Endodermal cell (in vitro differentiated cells): ENCODE data around the gene ECE1. TPM values are rescaled to one million over a fixed set of nuclear protein-coding genes. Genes with fewer than 3 reads are reported as not detected.
A peak's percentile ranks its signal among the peaks of the same experiment; 100 is the strongest.

Source experiments
- DNase-seq: peaks from one replicate; pipeline ENCODE4 v3.0.0-alpha.2; 2017
- H3K27ac ChIP-seq: 2 replicates; pipeline ENCODE4 v1.5.1; 2013; ENCODE audit warnings: mild to moderate bottlenecking, low read depth, low read length, moderate library complexity
- H3K27me3 ChIP-seq: 2 replicates; pipeline ENCODE4 v1.6.1; 2013; ENCODE audit warnings: mild to moderate bottlenecking, low read length, moderate library complexity; ENCODE audit not compliant: insufficient read depth, control insufficient read depth, poor library complexity, severe bottlenecking
- H3K36me3 ChIP-seq: 2 replicates; pipeline ENCODE4 v1.7.0; 2013; ENCODE audit warnings: mild to moderate bottlenecking, low read length, moderate library complexity; ENCODE audit not compliant: control insufficient read depth, insufficient read depth
- H3K4me1 ChIP-seq: one replicate; pipeline ENCODE4 v1.7.0; 2013; ENCODE audit warnings: low read length; ENCODE audit not compliant: control insufficient read depth, insufficient read depth
- H3K4me3 ChIP-seq: 2 replicates; pipeline ENCODE4 v1.5.1; 2013; ENCODE audit warnings: mild to moderate bottlenecking, low read length, moderate library complexity
- H3K9ac ChIP-seq: 2 replicates; pipeline ENCODE4 v1.6.1; 2013; ENCODE audit warnings: mild to moderate bottlenecking, low read length, moderate library complexity; ENCODE audit not compliant: poor library complexity, severe bottlenecking; ENCODE audit errors: extremely low read depth
- H3K9me3 ChIP-seq: 2 replicates; pipeline ENCODE4 v1.6.1; 2013; ENCODE audit warnings: mild to moderate bottlenecking, low read length, moderate library complexity; ENCODE audit not compliant: control insufficient read depth
- H3K27ac Mint-ChIP-seq: 2 replicates; pipeline ENCODE4 v1.8.0; 2020; ENCODE audit warnings: mixed read lengths
- H3K27me3 Mint-ChIP-seq: 2 replicates; pipeline ENCODE4 v1.8.0; 2021; ENCODE audit warnings: mild to moderate bottlenecking, mixed read lengths; ENCODE audit not compliant: insufficient read depth
- H3K36me3 Mint-ChIP-seq: 2 replicates; pipeline ENCODE4 v1.8.0; 2020; ENCODE audit warnings: low read depth, mixed read lengths
- H3K4me1 Mint-ChIP-seq: 2 replicates; pipeline ENCODE4 v1.8.0; 2020; ENCODE audit warnings: mixed read lengths
- H3K4me3 Mint-ChIP-seq: 2 replicates; pipeline ENCODE4 v1.8.0; 2020; ENCODE audit warnings: mild to moderate bottlenecking, moderate library complexity, mixed read lengths
- H3K9me3 Mint-ChIP-seq: 2 replicates; pipeline ENCODE4 v1.8.0; 2020; ENCODE audit warnings: mild to moderate bottlenecking, mixed read lengths
- CTCF ChIP-seq: fragments of 200-600 bp; sonication (generic); conservative IDR thresholded peaks from 2 replicates; pipeline ENCODE4 v1.5.0; 2021; ENCODE audit warnings: antibody characterized with exemption, mild to moderate bottlenecking
- WGBS, 2 experiments: methylation state at CpG; one replicate each; pipeline versions ENCODE4 v1.1.5 to v1.1.7; 2013; ENCODE audit warnings: missing lambda C conversion rate in 2 of 2, mixed read lengths in 1 of 2; ENCODE audit not compliant: insufficient coverage in 1 of 2, insufficient read length in 1 of 2; 5-methylcytosine and 5-hydroxymethylcytosine counted together
- total RNA-seq, 2 donors: library from RNA; stranded (reverse); fragmentation: NEBNext Ultra II Directional in 1 of 2; extraction: Animal tissue kit (Norgen Biotek cat#: 25700) in 1 of 2; gene quantifications; 2 replicates in 1 of 2; 3 replicates in 1 of 2; pipeline ENCODE4 v1.2.1, GENCODE V29; 2021

ECE1 gene
- total RNA-seq, 2 donors from 2014 or later = 47.8 to 57.9 TPM

DNA sequence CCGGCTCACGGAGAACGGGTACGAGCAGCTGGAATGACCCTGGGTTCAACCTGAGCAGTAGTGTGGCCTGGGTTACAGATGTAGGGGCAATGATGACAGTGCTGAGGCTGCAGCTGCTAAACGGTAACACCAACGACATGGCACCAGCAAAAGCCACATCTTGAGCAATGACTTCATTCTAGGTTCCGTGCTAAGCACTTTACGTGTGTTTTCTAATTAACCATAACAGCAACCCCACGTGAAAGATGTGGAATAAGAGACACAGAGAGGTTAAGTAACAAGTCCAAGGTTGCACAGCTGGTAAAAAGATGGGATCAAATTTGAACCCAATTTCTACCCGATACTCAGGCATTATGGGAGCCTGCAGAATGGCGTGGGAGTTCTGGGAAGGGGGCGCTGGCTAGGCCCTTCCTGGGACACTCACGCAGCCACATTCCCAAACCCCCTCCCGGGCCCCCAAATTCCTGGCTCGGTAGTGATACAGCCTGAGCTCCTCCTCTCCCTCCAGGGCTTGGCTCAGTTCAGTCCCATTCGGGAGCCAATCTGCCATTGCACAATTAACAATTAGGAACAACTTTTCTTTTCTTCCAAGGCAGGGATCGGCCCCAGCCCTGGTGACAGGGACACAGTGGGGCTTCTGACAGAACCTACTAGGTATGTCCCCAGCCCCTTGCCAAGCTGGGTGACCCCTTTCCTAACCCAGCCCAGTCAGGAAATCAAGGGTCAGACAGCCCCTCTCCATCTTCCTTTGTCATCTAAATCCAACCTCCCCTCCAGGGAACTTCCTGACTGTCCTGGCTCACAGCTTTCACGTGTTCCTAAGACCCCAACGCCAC is 23.8 kb upstream of the ECE1 start:
- Mint-ChIP-seq H3K36me3 (peaks cover 6% of the 10 kb centered on the region), H3K4me3 (no peak overlapping the region), H3K27me3 (no peaks in the 10 kb centered on the region), H3K4me1 (peaks cover 40% of the 10 kb centered on the region), H3K27ac (peak overlapping the region; percentile 76), H3K9me3 (peaks cover 7% of the 10 kb centered on the region)
- H3K9ac ChIP-seq = no peak overlapping the region
- H3K27ac ChIP-seq = peak overlapping the region; percentile 45
- H3K4me3 ChIP-seq = no peak overlapping the region
- no peaks in the 10 kb centered on the region for H3K36me3 ChIP-seq
- peaks cover 17% of the 10 kb centered on the region for H3K4me1 ChIP-seq
- peak; percentile 66 for DNase-seq
- 52 to 70% methylated on average over 17 to 19 of the region's 19 CpGs for WGBS, 2 experiments
- no peak for TF ChIP-seq CTCF
- no peaks in the 10 kb centered on the region for H3K9me3 ChIP-seq
- no peaks in the 10 kb centered on the region for H3K27me3 ChIP-seq

GRCh38 chr1:21313203-21313885 is 23.1 kb upstream of the ECE1 start:
- H3K4me3 Mint-ChIP-seq = no peak overlapping the region

More at GRCh38 chr1:21313203-21313885, 23.1 kb upstream of the ECE1 start:
- no peak overlapping the region for H3K9ac ChIP-seq
- H3K27me3 ChIP-seq = no peaks in the 10 kb centered on the region
- TF ChIP-seq CTCF = no peak
- WGBS, 2 experiments = 84 to 93% methylated on average over 2 to 6 of the region's 6 CpGs
- peak overlapping the region; percentile 40 for H3K27ac ChIP-seq
- H3K27ac Mint-ChIP-seq = peak overlapping the region; percentile 76
- H3K9me3 ChIP-seq = no peaks in the 10 kb centered on the region
- peaks cover 20% of the 10 kb centered on the region for H3K4me1 ChIP-seq
- no peaks in the 10 kb centered on the region for H3K27me3 Mint-ChIP-seq
- no peak overlapping the region for H3K4me3 ChIP-seq
- H3K4me1 Mint-ChIP-seq = peaks cover 40% of the 10 kb centered on the region
- DNase-seq = peak; percentile 63
- no peaks in the 10 kb centered on the region for H3K36me3 ChIP-seq
- H3K36me3 Mint-ChIP-seq = peaks cover 6% of the 10 kb centered on the region
- H3K9me3 Mint-ChIP-seq = peaks cover 7% of the 10 kb centered on the region
